ENCODE data around the gene AIP.

GRCh38 chr11:67468456-67468758 lies 14.4 kb upstream of the AIP start:
- TF ChIP-seq CTCF (IDR thresholded peaks at IDR 0.05; ENCODE audit: low read depth, low read length) (no peak), EZH2phosphoT487 (IDR thresholded peaks at IDR 0.05; ENCODE audit: low read depth) (no peak)
